ENCODE results near the gene BCR.

DNA sequence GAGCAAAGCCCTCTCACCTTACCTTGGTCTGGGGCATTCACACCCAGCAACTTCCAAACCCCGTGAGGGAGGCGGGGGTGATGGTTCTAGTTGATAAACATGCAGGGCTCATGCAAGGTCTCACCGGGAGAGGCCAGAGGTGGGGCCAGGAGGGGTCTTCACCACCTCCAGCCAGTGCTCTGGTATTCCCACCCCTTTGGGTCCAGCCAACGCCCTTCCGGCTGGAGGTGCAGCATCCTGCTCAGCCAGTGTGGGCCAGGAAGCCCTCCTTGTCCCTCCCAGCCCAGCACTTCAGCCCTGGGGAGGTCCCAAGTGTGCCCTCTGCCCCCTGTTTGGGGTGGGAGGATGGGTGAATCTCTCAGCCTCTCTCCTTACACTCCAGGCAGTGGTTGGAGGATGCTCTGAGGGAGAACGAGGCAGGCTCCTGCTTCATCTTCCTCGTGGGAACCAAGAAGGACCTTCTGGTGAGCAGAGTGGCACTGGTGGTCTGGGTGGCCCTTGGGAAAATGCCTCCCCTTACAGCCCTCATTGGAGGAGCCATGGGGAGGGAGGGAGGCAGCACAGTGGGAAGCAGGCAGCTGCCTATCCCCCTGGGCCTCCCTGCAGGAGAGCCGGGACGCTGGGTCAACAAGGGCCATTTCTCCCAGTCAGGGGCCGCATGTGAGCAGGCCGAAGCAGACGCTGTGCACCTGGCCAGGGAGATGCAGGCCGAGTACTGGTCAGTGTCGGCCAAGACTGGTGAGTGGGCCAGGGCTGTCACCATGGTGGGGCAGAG is 21.6 kb upstream of the BCR start:
- TF ChIP-seq POLR2A (IDR thresholded peaks at IDR 0.05; ENCODE audit: low read depth, low read length) (no peak), FOS (IDR thresholded peaks at IDR 0.05; ENCODE audit: low read depth, low read length) (no peak), MXI1 (IDR thresholded peaks at IDR 0.05; ENCODE audit: borderline replicate concordance, low read depth, low read length) (no peak), RCOR1 (IDR thresholded peaks at IDR 0.05; ENCODE audit: insufficient replicate concordance, low read length) (no peak), RFX5 (IDR thresholded peaks at IDR 0.05; ENCODE audit: low read depth, low read length) (no peak), RAD21 (IDR thresholded peaks at IDR 0.05; ENCODE audit: low read length) (no peak), MAZ (IDR thresholded peaks at IDR 0.05; ENCODE audit: borderline replicate concordance, low read depth, low read length) (no peak)
- TF ChIP-seq, protein P1, sequence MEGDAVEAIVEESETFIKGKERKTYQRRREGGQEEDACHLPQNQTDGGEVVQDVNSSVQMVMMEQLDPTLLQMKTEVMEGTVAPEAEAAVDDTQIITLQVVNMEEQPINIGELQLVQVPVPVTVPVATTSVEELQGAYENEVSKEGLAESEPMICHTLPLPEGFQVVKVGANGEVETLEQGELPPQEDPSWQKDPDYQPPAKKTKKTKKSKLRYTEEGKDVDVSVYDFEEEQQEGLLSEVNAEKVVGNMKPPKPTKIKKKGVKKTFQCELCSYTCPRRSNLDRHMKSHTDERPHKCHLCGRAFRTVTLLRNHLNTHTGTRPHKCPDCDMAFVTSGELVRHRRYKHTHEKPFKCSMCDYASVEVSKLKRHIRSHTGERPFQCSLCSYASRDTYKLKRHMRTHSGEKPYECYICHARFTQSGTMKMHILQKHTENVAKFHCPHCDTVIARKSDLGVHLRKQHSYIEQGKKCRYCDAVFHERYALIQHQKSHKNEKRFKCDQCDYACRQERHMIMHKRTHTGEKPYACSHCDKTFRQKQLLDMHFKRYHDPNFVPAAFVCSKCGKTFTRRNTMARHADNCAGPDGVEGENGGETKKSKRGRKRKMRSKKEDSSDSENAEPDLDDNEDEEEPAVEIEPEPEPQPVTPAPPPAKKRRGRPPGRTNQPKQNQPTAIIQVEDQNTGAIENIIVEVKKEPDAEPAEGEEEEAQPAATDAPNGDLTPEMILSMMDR (conservative IDR thresholded peaks at IDR 0.05; ENCODE audit: low read depth, low read length) = no peak
- TF ChIP-seq, protein P2, sequence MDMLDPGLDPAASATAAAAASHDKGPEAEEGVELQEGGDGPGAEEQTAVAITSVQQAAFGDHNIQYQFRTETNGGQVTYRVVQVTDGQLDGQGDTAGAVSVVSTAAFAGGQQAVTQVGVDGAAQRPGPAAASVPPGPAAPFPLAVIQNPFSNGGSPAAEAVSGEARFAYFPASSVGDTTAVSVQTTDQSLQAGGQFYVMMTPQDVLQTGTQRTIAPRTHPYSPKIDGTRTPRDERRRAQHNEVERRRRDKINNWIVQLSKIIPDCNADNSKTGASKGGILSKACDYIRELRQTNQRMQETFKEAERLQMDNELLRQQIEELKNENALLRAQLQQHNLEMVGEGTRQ (IDR thresholded peaks at IDR 0.05; ENCODE audit: low read depth, low read length) = no peak

Measured in IMR-90 (cell line).